IPS DF 4.7 (cell line): ENCODE results near the gene VAT1L.

ENCODE experiments used
- DNase-seq: peaks from one replicate; pipeline ENCODE4 v3.0.0-alpha.2; 2013; ENCODE audit warnings: low spot score; ENCODE audit errors: extremely low read depth

VAT1L gene

GRCh38 chr16:77833921-77834634 lies 45.7 kb downstream of the VAT1L start:
- peak; percentile 89 for DNase-seq

- DNase-seq, result no peak
Observed at GRCh38 chr16:77834635-77835540, 46.5 kb downstream of the VAT1L start.

- no peak for DNase-seq
Observed at GRCh38 chr16:77836801-77837200, 48.4 kb downstream of the VAT1L start.

GRCh38 chr16:77838597-77839255 lies 50.4 kb downstream of the VAT1L start:
- DNase-seq, result no peak

- DNase-seq, result no peak
Observed at GRCh38 chr16:77840093-77840492, 51.7 kb downstream of the VAT1L start.

- DNase-seq, result no peak
Observed at GRCh38 chr16:77840673-77841501, 52.5 kb downstream of the VAT1L start.

- no peak for DNase-seq
Observed at GRCh38 chr16:77841502-77841763, 53.1 kb downstream of the VAT1L start.

GRCh38 chr16:77842468-77842867 lies 54.1 kb downstream of the VAT1L start:
- no peak for DNase-seq

- no peak for DNase-seq
Observed at GRCh38 chr16:77843405-77843804, 55.0 kb downstream of the VAT1L start.

GRCh38 chr16:77844801-77845200 lies 56.4 kb downstream of the VAT1L start:
- DNase-seq, result no peak

GRCh38 chr16:77849646-77850258 lies 61.4 kb downstream of the VAT1L start:
- DNase-seq, result no peak

- DNase-seq, result no peak
Observed at GRCh38 chr16:77850636-77851333, 62.4 kb downstream of the VAT1L start.

GRCh38 chr16:77853161-77853560 lies 64.8 kb downstream of the VAT1L start:
- no peak for DNase-seq

- no peak for DNase-seq
Observed at GRCh38 chr16:77856438-77857160, 68.2 kb downstream of the VAT1L start.

- no peak for DNase-seq
Observed at GRCh38 chr16:77858060-77858459, 69.7 kb downstream of the VAT1L start.

GRCh38 chr16:77859493-77860232 lies 71.3 kb downstream of the VAT1L start:
- no peak for DNase-seq

- DNase-seq, result no peak
Observed at GRCh38 chr16:77860953-77861352, 72.6 kb downstream of the VAT1L start.

- DNase-seq, result no peak
Observed at GRCh38 chr16:77863250-77863649, 74.9 kb downstream of the VAT1L start.

- DNase-seq, result no peak
Observed at GRCh38 chr16:77866752-77867151, 78.4 kb downstream of the VAT1L start.
